Left lobe of liver (tissue), 2 donors: Measurements from ENCODE around the gene TMSB15B. TPM values are rescaled to one million over a fixed set of nuclear protein-coding genes. Genes with fewer than 3 reads are reported as not detected.
"Not testable (repeated sequence)": the region's sequence is repeated elsewhere in the genome, so short reads cannot be mapped to it uniquely, and the experiment has no call there.

Experiments
- ATAC-seq: fragments of 200-7000 bp; cut with Tn5 transposase; one replicate; pipeline ENCODE4 v1.9.1; 2020; ENCODE audit warnings: mild to moderate bottlenecking, moderate library complexity
- DNase-seq: peaks from one replicate; pipeline ENCODE4 v3.0.0-alpha.2; 2020; ENCODE audit warnings: low spot score
- total RNA-seq: library from RNA; stranded (reverse); gene quantifications from one replicate; pipeline ENCODE4 v1.2.1, GENCODE V29; 2021
- donor health status: DM: no; HTN: no; CAD: no; lungs with moderate emphysema.
- donor health status: DM: no; HTN: yes; CAD: no.

The TMSB15B gene
- total RNA-seq, 1 donor from 2014 or later, result 0.28 TPM

DNA sequence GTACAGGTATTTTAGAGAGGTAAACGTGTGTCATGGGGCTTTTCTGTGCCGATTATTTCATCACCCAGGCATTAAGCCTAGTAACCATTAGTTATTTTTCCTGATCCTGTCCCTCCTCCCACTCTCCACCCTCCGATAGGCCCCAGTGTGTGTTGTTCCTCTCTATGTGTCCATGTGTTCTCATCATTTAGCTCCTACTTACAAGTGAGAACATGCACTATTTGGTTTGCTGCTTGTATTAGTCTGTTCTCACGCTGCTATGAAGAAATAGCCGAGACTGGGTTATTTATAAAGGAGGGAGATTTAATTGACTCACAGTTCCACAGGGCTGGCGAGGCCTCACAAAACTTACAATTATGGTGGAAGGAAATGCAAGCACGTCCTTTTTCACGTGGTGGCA is 53.1 kb downstream of the TMSB15B start:
- not testable (repeated sequence) for DNase-seq, ATAC-seq

Other genes with a start within 250 kb of the TMSB15B start
- gene PLP1, start 185.8 kb upstream of the TMSB15B start, total RNA-seq, result 0.81 TPM
- gene RAB9B, start 130.4 kb upstream of the TMSB15B start, total RNA-seq, result not detected
- gene H2BW1, start 51.1 kb downstream of the TMSB15B start, total RNA-seq, result not detected
- not detected for gene H2BW2, start 77.3 kb downstream of the TMSB15B start, total RNA-seq
- gene TMSB15C, start 113.6 kb downstream of the TMSB15B start, total RNA-seq, result 0.18 TPM
- gene ZCCHC18, start 149.9 kb downstream of the TMSB15B start, total RNA-seq, result not detected
- 4.3 TPM for gene SLC25A53, start 194.4 kb downstream of the TMSB15B start, total RNA-seq
- 5.9 TPM for gene FAM199X, start 203.8 kb downstream of the TMSB15B start, total RNA-seq